ENCODE results near the gene ANTXRL.
"Not testable (repeated sequence)": the region's sequence is repeated elsewhere in the genome, so short reads cannot be mapped to it uniquely, and the experiment has no call there.

Gene ANTXRL

GRCh38 chr10:46250898-46251856 is 35.6 kb upstream of the ANTXRL start:
- H3K4me3 Mint-ChIP-seq, result no peak overlapping the region
- no peaks in the 10 kb centered on the region for H3K9me3 Mint-ChIP-seq
- no peak for ATAC-seq
- H3K36me3 Mint-ChIP-seq, result no peaks in the 10 kb centered on the region
- peak in 1 of 2 donors; percentile 44 for DNase-seq (ENCODE audit: low spot score in 2 of 2)
- peak overlapping the region; percentile 69 for H3K27ac Mint-ChIP-seq
- H3K4me1 Mint-ChIP-seq, result peaks cover 12% of the 10 kb centered on the region

GRCh38 chr10:46251857-46252847 is 34.6 kb upstream of the ANTXRL start:
- no peak for ATAC-seq

GRCh38 chr10:46253076-46254006 is 33.5 kb upstream of the ANTXRL start:
- no peaks in the 10 kb centered on the region for H3K9me3 Mint-ChIP-seq
- no peak overlapping the region for H3K4me3 Mint-ChIP-seq
- H3K36me3 Mint-ChIP-seq, result no peaks in the 10 kb centered on the region
- H3K27ac Mint-ChIP-seq, result peak overlapping the region; percentile 14
- DNase-seq (ENCODE audit: low spot score in 2 of 2) (peak in 1 of 2 donors; percentile 42), ATAC-seq (no peak)
- peaks cover 23% of the 10 kb centered on the region for H3K4me1 Mint-ChIP-seq

More at GRCh38 chr10:46251857-46252847, 34.6 kb upstream of the ANTXRL start:
- Mint-ChIP-seq H3K27ac (peak overlapping the region; percentile 69), H3K9me3 (no peaks in the 10 kb centered on the region), H3K36me3 (no peaks in the 10 kb centered on the region), H3K4me1 (peaks cover 17% of the 10 kb centered on the region), H3K4me3 (no peak overlapping the region)
- peak in 1 of 2 donors; percentile 42 for DNase-seq (ENCODE audit: low spot score in 2 of 2)

- no peak for ATAC-seq
- H3K9me3 Mint-ChIP-seq, result no peaks in the 10 kb centered on the region
- H3K4me3 Mint-ChIP-seq, result no peak overlapping the region
- H3K27ac Mint-ChIP-seq, result no peak overlapping the region
- H3K4me1 Mint-ChIP-seq, result peaks cover 28% of the 10 kb centered on the region
- no peaks in the 10 kb centered on the region for H3K36me3 Mint-ChIP-seq
- DNase-seq (ENCODE audit: low spot score in 2 of 2), result peak in 1 of 2 donors; percentile 39
Measured at GRCh38 chr10:46254007-46254383, 32.8 kb upstream of the ANTXRL start.

GRCh38 chr10:46254467-46254866 is 32.3 kb upstream of the ANTXRL start:
- Mint-ChIP-seq H3K36me3 (no peaks in the 10 kb centered on the region), H3K27ac (peak overlapping the region; percentile 69)

GRCh38 chr10:46255210-46255609 is 31.6 kb upstream of the ANTXRL start:
- peaks cover 28% of the 10 kb centered on the region for H3K4me1 Mint-ChIP-seq
- H3K27ac Mint-ChIP-seq, result peak overlapping the region; percentile 69
- peak in 1 of 2 donors; percentile 38 for DNase-seq (ENCODE audit: low spot score in 2 of 2)
- H3K9me3 Mint-ChIP-seq, H3K36me3 Mint-ChIP-seq, ATAC-seq, H3K4me3 Mint-ChIP-seq: not testable (repeated sequence)

More at GRCh38 chr10:46254467-46254866, 32.3 kb upstream of the ANTXRL start:
- Mint-ChIP-seq H3K9me3 (no peaks in the 10 kb centered on the region), H3K4me3 (no peak overlapping the region), H3K4me1 (peaks cover 28% of the 10 kb centered on the region)
- no peak for ATAC-seq
- no peak for DNase-seq (ENCODE audit: low spot score in 2 of 2)

GRCh38 chr10:46255801-46256747 is 30.7 kb upstream of the ANTXRL start:
- Mint-ChIP-seq H3K27ac (peak overlapping the region; percentile 69), H3K36me3 (no peaks in the 10 kb centered on the region), H3K9me3 (no peaks in the 10 kb centered on the region), H3K4me1 (peaks cover 28% of the 10 kb centered on the region), H3K4me3 (no peak overlapping the region)
- ATAC-seq (peak; percentile 71), DNase-seq (ENCODE audit: low spot score in 2 of 2) (peak; percentile 21 to 63)

GRCh38 chr10:46257099-46257498 is 29.7 kb upstream of the ANTXRL start:
- Mint-ChIP-seq H3K4me3 (no peak overlapping the region), H3K9me3 (no peaks in the 10 kb centered on the region), H3K36me3 (no peaks in the 10 kb centered on the region), H3K4me1 (peaks cover 28% of the 10 kb centered on the region), H3K27ac (no peak overlapping the region)
- DNase-seq (ENCODE audit: low spot score in 2 of 2) (no peak), ATAC-seq (no peak)

GRCh38 chr10:46262906-46263560 is 23.8 kb upstream of the ANTXRL start:
- DNase-seq (ENCODE audit: low spot score in 2 of 2), result peak in 1 of 2 donors; percentile 36
- H3K27ac Mint-ChIP-seq, result peak overlapping the region; percentile 75
- not testable (repeated sequence) for H3K9me3 Mint-ChIP-seq, H3K4me3 Mint-ChIP-seq, H3K36me3 Mint-ChIP-seq, ATAC-seq
- H3K4me1 Mint-ChIP-seq, result peaks cover 10% of the 10 kb centered on the region

GRCh38 chr10:46263831-46264268 is 22.9 kb upstream of the ANTXRL start:
- peaks cover 6% of the 10 kb centered on the region for H3K4me1 Mint-ChIP-seq

GRCh38 chr10:46264336-46264735 is 22.5 kb upstream of the ANTXRL start:
- Mint-ChIP-seq H3K4me1 (peaks cover 5% of the 10 kb centered on the region), H3K9me3 (no peaks in the 10 kb centered on the region), H3K4me3 (no peak overlapping the region), H3K27ac (peak overlapping the region; percentile 75), H3K36me3 (no peaks in the 10 kb centered on the region)
- no peak for ATAC-seq
- no peak for DNase-seq (ENCODE audit: low spot score in 2 of 2)

More at GRCh38 chr10:46263831-46264268, 22.9 kb upstream of the ANTXRL start:
- Mint-ChIP-seq H3K27ac (peak overlapping the region; percentile 75), H3K36me3 (no peaks in the 10 kb centered on the region), H3K4me3 (no peak overlapping the region), H3K9me3 (no peaks in the 10 kb centered on the region)
- ATAC-seq, result no peak
- DNase-seq (ENCODE audit: low spot score in 2 of 2), result no peak

- no peaks in the 10 kb centered on the region for H3K9me3 Mint-ChIP-seq
- peak overlapping the region; percentile 75 for H3K27ac Mint-ChIP-seq
- ATAC-seq (no peak), DNase-seq (ENCODE audit: low spot score in 2 of 2) (no peak)
- no peaks in the 10 kb centered on the region for H3K36me3 Mint-ChIP-seq
- H3K4me1 Mint-ChIP-seq, result peaks cover 5% of the 10 kb centered on the region
- no peak overlapping the region for H3K4me3 Mint-ChIP-seq
Measured at GRCh38 chr10:46264737-46265368, 21.9 kb upstream of the ANTXRL start.
